Measurements from ENCODE around the gene CLEC11A. TPM values are rescaled to one million over a fixed set of nuclear protein-coding genes. Genes with fewer than 3 reads are reported as not detected.
A peak's percentile ranks its signal among the peaks of the same experiment; 100 is the strongest.
"Not testable (repeated sequence)": the region's sequence is repeated elsewhere in the genome, so short reads cannot be mapped to it uniquely, and the experiment has no call there.

CLEC11A gene
- total RNA-seq, 5 donors from 2014 or later (not counting 1 experiment from before 2014, with no cell fraction given) = 1.4 to 5.0 (median 3.7) TPM

GRCh38 chr19:50753879-50754278 is 30.7 kb downstream of the CLEC11A start:
- H3K9me3 Mint-ChIP-seq = no peaks in the 10 kb centered on the region
- no peak overlapping the region for H3K4me3 ChIP-seq (ENCODE audit: control insufficient read depth in 1 of 2, extremely low read depth in 1 of 2, low read length in 1 of 2)
- DNase-seq = no peak
- peaks cover 17 to 19% of the 10 kb centered on the region in 2 donors for H3K27me3 Mint-ChIP-seq
- no peaks in the 10 kb centered on the region for H3K9me3 ChIP-seq
- H3K27ac ChIP-seq (ENCODE audit: low read length) = no peak overlapping the region
- H3K36me3 Mint-ChIP-seq = no peaks in the 10 kb centered on the region
- ATAC-seq (replicated peaks in 1 of 4) = no peak
- POLR2A ChIA-PET = no interaction called here
- H3K4me1 ChIP-seq (ENCODE audit: control insufficient read depth in 1 of 2, extremely low read depth in 1 of 2, insufficient read depth in 2 of 2, low read length in 2 of 2) = no peaks in the 10 kb centered on the region
- no peaks in the 10 kb centered on the region for H3K4me1 Mint-ChIP-seq
- CTCF ChIA-PET = no interaction called here
- peaks cover 0 to 10% of the 10 kb centered on the region in 2 experiments for H3K27me3 ChIP-seq (replicated peaks in 1 of 2; ENCODE audit: control insufficient read depth in 2 of 2, extremely low read depth in 1 of 2, insufficient read depth in 2 of 2, low read length in 1 of 2)
- WGBS (ENCODE audit: insufficient coverage) = 63% methylated on average over 2 of the region's 4 CpGs
- H3K4me3 Mint-ChIP-seq = no peak overlapping the region
- H3K36me3 ChIP-seq (ENCODE audit: control insufficient read depth in 2 of 2, extremely low read depth in 1 of 2, insufficient read depth in 1 of 2, low read length in 1 of 2) = no peaks in the 10 kb centered on the region
- H3K27ac Mint-ChIP-seq = no peak overlapping the region

DNA sequence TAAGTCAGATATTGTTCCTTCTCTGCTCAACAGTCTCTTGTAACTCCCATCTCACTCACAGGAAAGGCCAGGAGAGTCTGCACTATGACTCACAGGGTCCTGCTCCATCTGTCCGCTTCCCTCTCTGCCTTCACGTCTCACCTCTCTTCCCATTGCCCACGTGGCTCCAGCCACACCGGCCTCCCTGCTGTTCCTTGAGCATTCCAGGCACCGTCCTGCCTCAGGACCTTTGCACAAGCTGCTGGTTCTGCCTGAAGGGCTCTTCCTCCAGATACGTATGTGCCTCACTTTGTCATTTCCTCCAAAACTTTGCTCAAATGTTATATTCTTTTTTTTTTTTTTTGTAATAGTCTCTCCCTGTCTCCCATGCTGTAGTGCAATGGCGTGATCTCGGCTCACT is 33.1 kb downstream of the CLEC11A start:
- 61% methylated on average over 4 of the region's 8 CpGs for WGBS (ENCODE audit: insufficient coverage)
- H3K4me3 ChIP-seq (ENCODE audit: control insufficient read depth in 1 of 2, extremely low read depth in 1 of 2, low read length in 1 of 2); H3K4me1 Mint-ChIP-seq; H3K9me3 ChIP-seq; H3K27ac Mint-ChIP-seq; DNase-seq; H3K4me3 Mint-ChIP-seq; H3K36me3 Mint-ChIP-seq; H3K4me1 ChIP-seq (ENCODE audit: control insufficient read depth in 1 of 2, extremely low read depth in 1 of 2, insufficient read depth in 2 of 2, low read length in 2 of 2); ATAC-seq (replicated peaks in 1 of 4); H3K9me3 Mint-ChIP-seq; CTCF ChIA-PET; POLR2A ChIA-PET; H3K27ac ChIP-seq (ENCODE audit: low read length); H3K36me3 ChIP-seq (ENCODE audit: control insufficient read depth in 2 of 2, extremely low read depth in 1 of 2, insufficient read depth in 1 of 2, low read length in 1 of 2): not testable (repeated sequence)
- peaks cover 0 to 13% of the 10 kb centered on the region in 2 experiments for H3K27me3 ChIP-seq (replicated peaks in 1 of 2; ENCODE audit: control insufficient read depth in 2 of 2, extremely low read depth in 1 of 2, insufficient read depth in 2 of 2, low read length in 1 of 2)
- H3K27me3 Mint-ChIP-seq = peaks cover 17 to 23% of the 10 kb centered on the region in 2 donors

DNA sequence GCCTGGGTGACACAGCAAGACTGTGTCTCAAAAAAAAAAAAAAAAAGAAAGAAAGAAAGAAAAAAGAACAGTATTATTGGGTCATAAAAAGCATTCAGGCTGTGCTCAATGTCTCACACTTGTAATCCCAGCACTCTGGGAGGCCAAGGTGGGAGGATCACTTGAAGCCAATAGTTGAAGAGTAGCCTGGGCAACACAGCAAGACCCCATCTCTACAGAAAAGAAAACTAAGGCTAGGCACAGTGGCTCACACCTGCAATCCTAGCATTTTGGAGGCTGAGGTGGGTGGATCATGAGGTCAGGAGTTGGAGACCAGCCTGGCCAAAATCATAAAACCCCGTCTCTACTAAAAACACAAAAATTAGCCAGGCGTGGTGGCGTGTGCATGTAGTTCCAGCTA is 34.5 kb downstream of the CLEC11A start:
- CTCF ChIA-PET, POLR2A ChIA-PET: not testable (repeated sequence)
- WGBS (ENCODE audit: insufficient coverage) = no CpG with 5 or more reads among the region's 3 CpGs

DNA sequence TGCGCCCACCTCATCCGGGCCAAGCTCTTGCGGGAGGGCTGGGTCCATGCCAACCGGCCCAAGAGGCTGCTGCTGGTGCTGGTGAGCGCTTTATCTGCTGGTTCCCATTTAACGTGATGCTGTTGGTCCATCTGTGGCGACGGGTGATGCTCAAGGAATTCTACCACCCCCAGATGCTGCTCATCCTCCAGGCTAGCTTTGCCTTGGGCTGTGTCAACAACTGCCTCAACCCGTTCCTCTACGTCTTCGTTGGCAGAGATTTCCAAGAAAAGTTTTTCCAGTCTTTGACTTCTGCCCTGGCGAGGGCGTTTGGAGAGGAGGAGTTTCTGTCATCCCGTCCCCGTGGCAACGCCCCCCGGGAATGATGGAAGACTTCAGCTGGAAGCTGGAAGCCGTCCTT is 35.9 kb downstream of the CLEC11A start:
- H3K4me1 Mint-ChIP-seq; H3K4me3 ChIP-seq (ENCODE audit: control insufficient read depth in 1 of 2, extremely low read depth in 1 of 2, low read length in 1 of 2); CTCF ChIA-PET; ATAC-seq (replicated peaks in 1 of 4); H3K27ac Mint-ChIP-seq; H3K4me1 ChIP-seq (ENCODE audit: control insufficient read depth in 1 of 2, extremely low read depth in 1 of 2, insufficient read depth in 2 of 2, low read length in 2 of 2); H3K9me3 ChIP-seq; H3K4me3 Mint-ChIP-seq; H3K36me3 Mint-ChIP-seq; H3K36me3 ChIP-seq (ENCODE audit: control insufficient read depth in 2 of 2, extremely low read depth in 1 of 2, insufficient read depth in 1 of 2, low read length in 1 of 2); DNase-seq; H3K27ac ChIP-seq (ENCODE audit: low read length); H3K9me3 Mint-ChIP-seq; POLR2A ChIA-PET: not testable (repeated sequence)
- peaks cover 12 to 14% of the 10 kb centered on the region in 2 donors for H3K27me3 Mint-ChIP-seq
- 91% methylated on average over 7 of the region's 18 CpGs for WGBS (ENCODE audit: insufficient coverage)
- H3K27me3 ChIP-seq (replicated peaks in 1 of 2; ENCODE audit: control insufficient read depth in 2 of 2, extremely low read depth in 1 of 2, insufficient read depth in 2 of 2, low read length in 1 of 2) = peaks cover 0 to 11% of the 10 kb centered on the region in 2 experiments

More for the DNA sequence above, 34.5 kb downstream of the CLEC11A start:
- H3K36me3 ChIP-seq (ENCODE audit: control insufficient read depth in 2 of 2, extremely low read depth in 1 of 2, insufficient read depth in 1 of 2, low read length in 1 of 2); H3K27ac ChIP-seq (ENCODE audit: low read length); DNase-seq; H3K4me3 ChIP-seq (ENCODE audit: control insufficient read depth in 1 of 2, extremely low read depth in 1 of 2, low read length in 1 of 2); H3K9me3 Mint-ChIP-seq; ATAC-seq (replicated peaks in 1 of 4); H3K9me3 ChIP-seq; H3K4me1 Mint-ChIP-seq; H3K27ac Mint-ChIP-seq; H3K36me3 Mint-ChIP-seq; H3K4me1 ChIP-seq (ENCODE audit: control insufficient read depth in 1 of 2, extremely low read depth in 1 of 2, insufficient read depth in 2 of 2, low read length in 2 of 2); H3K4me3 Mint-ChIP-seq: not testable (repeated sequence)
- H3K27me3 Mint-ChIP-seq = peaks cover 17 to 21% of the 10 kb centered on the region in 2 donors
- H3K27me3 ChIP-seq (replicated peaks in 1 of 2; ENCODE audit: control insufficient read depth in 2 of 2, extremely low read depth in 1 of 2, insufficient read depth in 2 of 2, low read length in 1 of 2) = peaks cover 0 to 13% of the 10 kb centered on the region in 2 experiments

DNA sequence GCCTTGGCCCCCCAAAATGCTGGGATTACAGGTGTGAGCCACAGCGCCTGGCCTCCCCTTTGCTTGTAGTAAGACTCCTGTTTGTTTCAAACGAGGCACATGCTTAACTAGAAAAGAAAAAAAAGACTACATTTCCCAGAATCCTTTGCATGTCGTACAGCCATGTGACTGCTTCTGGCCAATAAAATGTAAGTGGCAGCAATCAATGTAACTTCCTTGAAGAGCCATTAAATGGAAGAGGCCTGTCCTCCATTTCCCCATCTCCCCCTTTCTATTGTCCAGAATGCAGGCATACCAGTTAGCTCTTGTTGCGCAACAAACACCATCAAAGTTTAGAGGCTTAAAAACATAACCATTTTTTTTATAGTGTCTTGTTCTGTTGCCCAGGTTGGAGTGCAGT is 36.7 kb downstream of the CLEC11A start:
- Mint-ChIP-seq H3K9me3 (peaks cover 0 to 4% (median 0%) of the 10 kb centered on the region in 3 donors), H3K27ac (no peak overlapping the region), H3K4me3 (no peak overlapping the region), H3K27me3 (peaks cover 10 to 19% of the 10 kb centered on the region in 2 donors), H3K4me1 (no peaks in the 10 kb centered on the region), H3K36me3 (no peaks in the 10 kb centered on the region)
- no peak for ATAC-seq (replicated peaks in 1 of 4)
- H3K4me1 ChIP-seq (ENCODE audit: control insufficient read depth in 1 of 2, extremely low read depth in 1 of 2, insufficient read depth in 2 of 2, low read length in 2 of 2) = no peaks in the 10 kb centered on the region
- CTCF ChIA-PET = interaction anchor here in 1 of 2 donors (0.7 kb wide), 1 partner anchor 60 kb away, joined by 3 read pairs; no protein-coding TSS in a partner anchor
- H3K27ac ChIP-seq (ENCODE audit: low read length) = no peak overlapping the region
- no peak overlapping the region for H3K4me3 ChIP-seq (ENCODE audit: control insufficient read depth in 1 of 2, extremely low read depth in 1 of 2, low read length in 1 of 2)
- no peaks in the 10 kb centered on the region for H3K9me3 ChIP-seq
- peak in 1 of 35 experiments; percentile 16 for DNase-seq
- 50% methylated on average over 2 of the region's 4 CpGs for WGBS (ENCODE audit: insufficient coverage)
- H3K27me3 ChIP-seq (replicated peaks in 1 of 2; ENCODE audit: control insufficient read depth in 2 of 2, extremely low read depth in 1 of 2, insufficient read depth in 2 of 2, low read length in 1 of 2) = peaks cover 0 to 8% of the 10 kb centered on the region in 2 experiments
- H3K36me3 ChIP-seq (ENCODE audit: control insufficient read depth in 2 of 2, extremely low read depth in 1 of 2, insufficient read depth in 1 of 2, low read length in 1 of 2) = no peaks in the 10 kb centered on the region
- POLR2A ChIA-PET = no interaction called here

DNA sequence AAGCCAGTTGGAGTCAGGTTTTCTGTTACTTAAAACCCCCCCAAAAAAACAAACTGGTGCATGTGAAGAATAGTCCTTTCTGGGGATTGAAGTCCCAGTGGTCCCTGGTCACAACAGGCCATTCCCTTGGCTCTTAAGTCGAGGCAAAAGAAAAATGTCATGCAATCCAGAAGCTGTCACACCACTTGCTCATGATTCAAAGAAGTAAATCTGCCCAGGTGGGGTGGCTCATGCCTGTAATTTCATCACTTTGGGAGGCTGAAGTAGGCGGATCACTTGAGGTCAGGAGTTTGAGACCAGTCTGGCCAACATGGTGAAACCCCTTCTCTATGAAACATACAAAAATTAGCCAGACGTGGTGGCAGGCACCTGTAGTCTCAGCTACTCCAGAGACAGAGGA is 38.3 kb downstream of the CLEC11A start:
- H3K36me3 Mint-ChIP-seq; H3K9me3 ChIP-seq; H3K36me3 ChIP-seq (ENCODE audit: control insufficient read depth in 2 of 2, extremely low read depth in 1 of 2, insufficient read depth in 1 of 2, low read length in 1 of 2); POLR2A ChIA-PET; H3K4me3 ChIP-seq (ENCODE audit: control insufficient read depth in 1 of 2, extremely low read depth in 1 of 2, low read length in 1 of 2); H3K4me3 Mint-ChIP-seq; ATAC-seq (replicated peaks in 1 of 4); H3K27me3 ChIP-seq (replicated peaks in 1 of 2; ENCODE audit: control insufficient read depth in 2 of 2, extremely low read depth in 1 of 2, insufficient read depth in 2 of 2, low read length in 1 of 2); DNase-seq; CTCF ChIA-PET; H3K27ac ChIP-seq (ENCODE audit: low read length); H3K9me3 Mint-ChIP-seq; H3K4me1 ChIP-seq (ENCODE audit: control insufficient read depth in 1 of 2, extremely low read depth in 1 of 2, insufficient read depth in 2 of 2, low read length in 2 of 2); H3K4me1 Mint-ChIP-seq; H3K27ac Mint-ChIP-seq: not testable (repeated sequence)
- 68% methylated on average over 2 of the region's 3 CpGs for WGBS (ENCODE audit: insufficient coverage)
- peaks cover 9 to 22% of the 10 kb centered on the region in 2 donors for H3K27me3 Mint-ChIP-seq

GRCh38 chr19:50763521-50763920 is 40.4 kb downstream of the CLEC11A start:
- H3K27ac ChIP-seq (ENCODE audit: low read length); H3K36me3 ChIP-seq (ENCODE audit: control insufficient read depth in 2 of 2, extremely low read depth in 1 of 2, insufficient read depth in 1 of 2, low read length in 1 of 2); H3K4me3 Mint-ChIP-seq; H3K27me3 ChIP-seq (replicated peaks in 1 of 2; ENCODE audit: control insufficient read depth in 2 of 2, extremely low read depth in 1 of 2, insufficient read depth in 2 of 2, low read length in 1 of 2); H3K9me3 ChIP-seq; DNase-seq; H3K4me1 ChIP-seq (ENCODE audit: control insufficient read depth in 1 of 2, extremely low read depth in 1 of 2, insufficient read depth in 2 of 2, low read length in 2 of 2); H3K4me3 ChIP-seq (ENCODE audit: control insufficient read depth in 1 of 2, extremely low read depth in 1 of 2, low read length in 1 of 2); ATAC-seq (replicated peaks in 1 of 4); H3K4me1 Mint-ChIP-seq; H3K27ac Mint-ChIP-seq; H3K9me3 Mint-ChIP-seq; CTCF ChIA-PET; H3K36me3 Mint-ChIP-seq; POLR2A ChIA-PET: not testable (repeated sequence)
- no CpG with 5 or more reads among the region's 13 CpGs for WGBS (ENCODE audit: insufficient coverage)
- peaks cover 15 to 21% of the 10 kb centered on the region in 2 donors for H3K27me3 Mint-ChIP-seq

All from T-cell (primary cell).